H1 (cell line): ENCODE results near the gene KRTAP10-12. TPM values are rescaled to one million over a fixed set of nuclear protein-coding genes. Genes with fewer than 3 reads are reported as not detected.

ENCODE experiments used
- CTCF ChIA-PET: fragments of 300-600 bp; sonication (Branson Sonifier 250); formaldehyde crosslinking; loops from one replicate; lab custom pipeline; 2021; ENCODE audit not compliant: partially characterized antibody; lab: Charles Lee
- POLR2A ChIA-PET: fragments of 300-600 bp; sonication (Branson Sonifier 250); formaldehyde crosslinking; loops from one replicate; lab custom pipeline; 2021; ENCODE audit warnings: inconsistent platforms; ENCODE audit not compliant: partially characterized antibody; lab: Charles Lee
- DNase-seq, 2 experiments: peaks; one replicate each; pipeline versions ENCODE4 v3.0.0 to v3.0.0-alpha.2; 2010 to 2022; ENCODE audit warnings: low spot score in 2 of 2, low read depth in 1 of 2, mixed read lengths in 1 of 2
- FAIRE-seq: peaks from 2 replicates; lab custom pipeline; 2011; peaks lifted over from hg19 to GRCh38; lab: Jason Lieb, UNC
- H2AFZ ChIP-seq: 2 replicates; pipeline ENCODE4 v1.8.1; 2012; ENCODE audit warnings: low read length, inconsistent platforms
- H2AK5ac ChIP-seq: 2 replicates; pipeline ENCODE4 v1.6.1; 2013; ENCODE audit warnings: low read depth, low read length
- H2BK120ac ChIP-seq: replicated peaks from 2 replicates; pipeline ENCODE3; 2013; ENCODE audit warnings: low read depth, low read length, inconsistent platforms
- H2BK12ac ChIP-seq: 2 replicates; pipeline ENCODE4 v1.6.1; 2013; ENCODE audit warnings: low read depth, low read length
- H2BK15ac ChIP-seq: 2 replicates; pipeline ENCODE4 v1.6.1; 2013; ENCODE audit warnings: low read length
- H2BK20ac ChIP-seq: 2 replicates; pipeline ENCODE4 v1.6.1; 2013; ENCODE audit warnings: low read length
- H2BK5ac ChIP-seq: 2 replicates; pipeline ENCODE4 v1.6.1; 2013; ENCODE audit warnings: low read depth, low read length
- H3K14ac ChIP-seq: 2 replicates; pipeline ENCODE4 v1.6.1; 2013; ENCODE audit warnings: inconsistent platforms; ENCODE audit not compliant: insufficient read length
- H3K18ac ChIP-seq: 2 replicates; pipeline ENCODE4 v1.6.1; 2013; ENCODE audit warnings: low read length; ENCODE audit errors: extremely low read depth
- H3K23ac ChIP-seq: 2 replicates; pipeline ENCODE4 v1.6.1; 2013; ENCODE audit warnings: inconsistent platforms; ENCODE audit not compliant: insufficient read length
- H3K23me2 ChIP-seq: 2 replicates; pipeline ENCODE4 v1.6.1; 2013; ENCODE audit warnings: low read depth, low read length
- H3K27ac ChIP-seq: 2 replicates; pipeline ENCODE4 v1.6.1; 2011; ENCODE audit warnings: low read depth, low read length, inconsistent platforms
- H3K27me3 ChIP-seq, 4 experiments: replicated peaks in 1 of 4; 1 replicate in 1 of 4; 2 replicates in 3 of 4; pipeline versions ENCODE4 v1.6.1 to v1.8.1; 2011 to 2013; ENCODE audit warnings: low read length in 3 of 4, mild to moderate bottlenecking in 3 of 4, inconsistent platforms in 2 of 4, mixed read lengths in 2 of 4, moderate library complexity in 1 of 4; ENCODE audit not compliant: control insufficient read depth in 3 of 4, insufficient read depth in 3 of 4; ENCODE audit errors: extremely low read depth in 1 of 4
- H3K36me3 ChIP-seq, 4 experiments: 2 replicates each; pipeline versions ENCODE4 v1.6.1 to v1.8.1; 2011 to 2013; ENCODE audit warnings: mild to moderate bottlenecking in 4 of 4, low read length in 3 of 4, moderate library complexity in 2 of 4, control low read depth in 1 of 4, inconsistent platforms in 1 of 4; ENCODE audit not compliant: insufficient read depth in 4 of 4, control insufficient read depth in 2 of 4
- H3K4ac ChIP-seq: replicated peaks from 2 replicates; pipeline ENCODE3; 2013; ENCODE audit warnings: low read length, low read depth, mixed read lengths, inconsistent platforms; ENCODE audit not compliant: insufficient read length
- H3K4me1 ChIP-seq, 4 experiments: replicated peaks in 1 of 4; 1 replicate in 1 of 4; 2 replicates in 3 of 4; pipeline versions ENCODE4 v1.6.1 to v1.8.1; 2011 to 2013; ENCODE audit warnings: low read length in 3 of 4, inconsistent platforms in 2 of 4, mixed read lengths in 1 of 4; ENCODE audit not compliant: insufficient read depth in 4 of 4, control insufficient read depth in 3 of 4
- H3K4me2 ChIP-seq, 2 experiments: 2 replicates each; pipeline versions ENCODE4 v1.6.1 to v1.8.1; 2011 to 2013; ENCODE audit warnings: low read depth in 2 of 2, low read length in 2 of 2, control low read depth in 1 of 2, inconsistent platforms in 1 of 2, mild to moderate bottlenecking in 1 of 2; ENCODE audit not compliant: insufficient read depth in 1 of 2
- H3K4me3 ChIP-seq, 4 experiments: fragments of 200-600, 300-600 bp in 1 of 4; sonication (generic), shearing (Covaris generic), sonication (Bioruptor Twin) in 1 of 4; 2 replicates each; pipeline versions ENCODE4 v1.5.1 to v1.8.1; 2011 to 2016; ENCODE audit warnings: low read length in 4 of 4, low read depth in 3 of 4, control low read depth in 2 of 4, inconsistent platforms in 2 of 4, mild to moderate bottlenecking in 2 of 4, mixed read lengths in 1 of 4, moderate library complexity in 1 of 4; ENCODE audit not compliant: insufficient read depth in 2 of 4; ENCODE audit errors: extremely low read depth in 1 of 4
- H3K56ac ChIP-seq: replicated peaks from 2 replicates; pipeline ENCODE3; 2013; ENCODE audit warnings: low read depth, mild to moderate bottlenecking, mixed read lengths, low read length, inconsistent platforms; ENCODE audit not compliant: insufficient read length
- H3K79me1 ChIP-seq: 2 replicates; pipeline ENCODE4 v1.6.1; 2013; ENCODE audit warnings: low read depth, low read length, control low read depth
- H3K79me2 ChIP-seq, 2 experiments: 2 replicates each; pipeline versions ENCODE4 v1.6.1 to v1.8.1; 2012 to 2013; ENCODE audit warnings: low read length in 2 of 2, mild to moderate bottlenecking in 2 of 2, inconsistent platforms in 1 of 2; ENCODE audit not compliant: insufficient read depth in 2 of 2, control insufficient read depth in 1 of 2
- H3K9ac ChIP-seq, 4 experiments: replicated peaks in 1 of 4; 1 replicate in 1 of 4; 2 replicates in 3 of 4; pipeline versions ENCODE4 v1.6.1 to v1.8.1; 2011 to 2013; ENCODE audit warnings: low read depth in 3 of 4, low read length in 3 of 4, control low read depth in 2 of 4, mild to moderate bottlenecking in 2 of 4, moderate library complexity in 2 of 4, inconsistent platforms in 1 of 4; ENCODE audit errors: extremely low read depth in 1 of 4
- H3K9me3 ChIP-seq, 2 experiments: 2 replicates each; pipeline versions ENCODE4 v1.6.1 to v1.8.1; 2012 to 2013; ENCODE audit warnings: mild to moderate bottlenecking in 2 of 2, moderate library complexity in 2 of 2, control low read depth in 1 of 2, inconsistent platforms in 1 of 2, low read depth in 1 of 2, low read length in 1 of 2, mixed read lengths in 1 of 2; ENCODE audit not compliant: insufficient read depth in 2 of 2
- H4K20me1 ChIP-seq, 2 experiments: replicated peaks in 1 of 2; 2 replicates each; pipeline versions ENCODE3 to v1.8.1; 2011 to 2013; ENCODE audit warnings: inconsistent platforms in 2 of 2, low read length in 2 of 2, mild to moderate bottlenecking in 1 of 2; ENCODE audit not compliant: insufficient read depth in 2 of 2, control insufficient read depth in 1 of 2
- H4K5ac ChIP-seq: 2 replicates; pipeline ENCODE4 v1.6.1; 2013; ENCODE audit warnings: low read length, low read depth, mixed read lengths, inconsistent platforms; ENCODE audit not compliant: insufficient read length
- H4K8ac ChIP-seq: 2 replicates; pipeline ENCODE4 v1.8.0; 2013; ENCODE audit warnings: mild to moderate bottlenecking, moderate library complexity, low read length, inconsistent platforms; ENCODE audit not compliant: insufficient read depth; ENCODE audit errors: extremely low read depth
- H4K91ac ChIP-seq: replicated peaks from 2 replicates; pipeline ENCODE3; 2013; ENCODE audit warnings: low read length, mixed read lengths, inconsistent platforms; ENCODE audit not compliant: insufficient read length
- CEBPB ChIP-seq: IDR thresholded peaks from 2 replicates; pipeline ENCODE4 v1.6.1; 2012; ENCODE audit warnings: low read depth, low read length
- CHD1 ChIP-seq: IDR thresholded peaks from 2 replicates; pipeline ENCODE4 v1.6.1; 2012; ENCODE audit warnings: low read depth, low read length, improper control_type of control experiment
- CHD2 ChIP-seq: IDR thresholded peaks from 2 replicates; pipeline ENCODE4 v1.6.1; 2012; ENCODE audit warnings: low read length, improper control_type of control experiment
- EP300 ChIP-seq, 2 experiments: IDR thresholded peaks; 1 replicate in 1 of 2; 2 replicates in 1 of 2; pipeline ENCODE4 v1.6.1; 2011 to 2012; ENCODE audit warnings: low read depth in 2 of 2, low read length in 2 of 2, mild to moderate bottlenecking in 2 of 2, borderline replicate concordance in 1 of 2, inconsistent platforms in 1 of 2, moderate library complexity in 1 of 2
- PHF8 ChIP-seq: fragments of 200-600 bp; sonication (generic); conservative IDR thresholded peaks from 2 replicates; pipeline ENCODE4 v1.7.1; 2012; ENCODE audit warnings: low read depth, mild to moderate bottlenecking, inconsistent platforms, low read length, moderate library complexity
- RNF2 ChIP-seq: fragments of 200-900, 300-1000 bp; sonication (generic); IDR thresholded peaks from 2 replicates; pipeline ENCODE4 v1.7.1; 2016; ENCODE audit warnings: borderline replicate concordance, low read depth, mild to moderate bottlenecking, antibody characterized with exemption, low read length; ENCODE audit not compliant: poor library complexity, severe bottlenecking; ENCODE audit errors: missing control alignments
- SRF ChIP-seq: IDR thresholded peaks from 2 replicates; pipeline ENCODE4 v1.6.1; 2011; ENCODE audit warnings: mild to moderate bottlenecking, low read depth, low read length, moderate library complexity
- SUZ12 ChIP-seq: fragments of 200-600 bp; sonication (generic); IDR thresholded peaks from 2 replicates; pipeline ENCODE4 v1.6.1; 2012; ENCODE audit warnings: mild to moderate bottlenecking, inconsistent platforms, low read length, moderate library complexity, mixed read lengths
- USF2 ChIP-seq: IDR thresholded peaks from 2 replicates; pipeline ENCODE4 v1.6.1; 2011; ENCODE audit warnings: low read length, improper control_type of control experiment
- WGBS, 2 experiments: shearing (Covaris generic) in 1 of 2; methylation state at CpG; one replicate each; pipeline versions ENCODE4 v1.1.6 to v1.1.7; 2013 to 2015; ENCODE audit warnings: low lambda C conversion rate in 2 of 2, mixed read lengths in 2 of 2, inconsistent platforms in 1 of 2, low coverage in 1 of 2, missing lambda C conversion rate in 1 of 2; ENCODE audit not compliant: insufficient replicate concordance in 2 of 2, insufficient coverage in 1 of 2, insufficient read length in 1 of 2; ENCODE audit errors: extremely low coverage in 1 of 2, missing lambda C conversion rate in 1 of 2; 5-methylcytosine and 5-hydroxymethylcytosine counted together
- polyA plus RNA-seq, 7 experiments: library from polyadenylated mRNA; depleted of rRNA in 3 of 7; stranded (reverse) in 5 of 7; unstranded in 2 of 7; fragments of >200 nt in 5 of 7; fragments of 200-250 nt in 2 of 7; gene quantifications; 1 replicate in 5 of 7; 2 replicates in 1 of 7; 4 replicates in 1 of 7; pipeline versions ENCODE4 v1.2.1 to v1.2.3, GENCODE V29; 2011 to 2013; ENCODE audit warnings: missing spikeins in 2 of 7, mixed read lengths in 2 of 7
- total RNA-seq: library from RNA; stranded (reverse); fragmentation: NEBNext Ultra II Directional; extraction: Animal tissue kit (Norgen Biotek cat#: 25700); gene quantifications from 2 replicates; pipeline ENCODE4 v1.2.1, GENCODE V29; 2021

The KRTAP10-12 gene
- total and polyA plus RNA-seq, 2 of the 8 experiments (the other 6 are each of a cell fraction or from before 2014, with no cell fraction given): not detected

DNA sequence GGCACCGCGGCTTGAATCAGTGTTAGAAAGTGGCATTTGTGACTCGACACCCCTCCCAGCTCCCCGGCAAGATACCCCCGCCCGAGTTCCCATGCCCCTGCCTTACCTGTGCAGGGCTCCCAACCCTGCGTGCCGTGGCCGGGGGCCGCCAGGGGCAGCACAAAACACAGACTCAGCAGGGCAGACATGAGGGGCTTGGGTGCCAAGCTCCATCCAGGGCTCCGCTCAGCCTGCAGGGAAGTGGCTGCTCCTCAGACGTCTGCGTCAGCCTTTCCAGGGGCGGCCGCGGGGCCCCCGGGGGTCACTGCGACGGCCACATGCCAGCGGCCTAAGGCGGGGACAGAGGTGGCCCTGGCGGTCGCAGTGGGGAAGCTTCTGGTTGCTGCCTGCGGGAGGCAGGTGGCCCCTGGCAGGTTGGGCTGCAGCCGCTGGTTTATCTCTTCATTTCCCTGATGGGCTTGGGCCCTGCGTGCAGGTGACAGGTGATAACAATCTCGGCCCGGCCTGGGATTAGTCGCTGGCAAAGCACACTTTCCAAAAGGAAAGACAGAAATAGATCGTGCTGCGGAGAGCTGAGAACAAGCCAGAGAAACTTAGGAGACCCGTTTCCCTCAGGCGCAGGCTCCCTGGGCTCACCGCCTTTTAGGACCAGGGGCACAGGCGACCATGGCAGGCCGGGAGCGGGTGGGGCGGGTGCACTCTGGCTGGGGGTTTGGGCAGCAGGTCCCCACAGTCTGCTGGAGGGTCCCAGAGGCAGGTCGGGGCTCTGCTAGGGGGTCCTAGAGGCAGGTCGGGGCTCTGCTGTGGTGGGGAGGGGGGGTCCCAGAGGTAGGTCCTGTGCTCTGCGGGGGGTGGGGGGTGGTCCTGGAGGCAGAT lies 14.6 kb downstream of the KRTAP10-12 start, which contains the start of gene TSPEAR:
Gene TSPEAR (minus strand): TSS at position 246 of the 876 bp plus-strand sequence. CDS start 58 bp downstream, at position 188.
- H4K8ac ChIP-seq: peak within 1 kb of the TSS; percentile 38; the same call in 1 of the 2 replicates
- peak within 1 kb of the TSS; percentile 20 to 58 (median 32) for H3K4me3 ChIP-seq
- H2AK5ac ChIP-seq: no peak within 1 kb of the TSS
- H3K9me3 ChIP-seq: no peaks in the 10 kb centered on the region
- no peaks in the 10 kb centered on the region for H3K36me3 ChIP-seq
- FAIRE-seq: no peak
- no peaks in the 10 kb centered on the region for H3K79me2 ChIP-seq
- no peak within 1 kb of the TSS for H3K14ac ChIP-seq
- no peaks in the 10 kb centered on the region for H4K20me1 ChIP-seq
- no peak within 1 kb of the TSS for H3K23ac ChIP-seq
- H2BK120ac ChIP-seq: peak within 1 kb of the TSS; percentile 75
- H2BK12ac ChIP-seq: peak within 1 kb of the TSS; percentile 90; the same call in 1 of the 2 replicates
- peak within 1 kb of the TSS; percentile 66 for H3K18ac ChIP-seq
- H3K23me2 ChIP-seq: peaks cover 40% of the 10 kb centered on the region
- H2BK20ac ChIP-seq: peak within 1 kb of the TSS; percentile 90; the same call in 1 of the 2 replicates
- peak within 1 kb of the TSS; percentile 90 for H4K91ac ChIP-seq
- peak within 1 kb of the TSS; percentile 91 to 93 for H3K4me2 ChIP-seq
- H3K9ac ChIP-seq: no peak within 1 kb of the TSS
- no peak within 1 kb of the TSS for H3K27ac ChIP-seq
- ChIA-PET CTCF (interaction anchor here (0.5 to 2.5 kb wide), 16 partner anchors 9 to 788 kb away, joined by 3 to 14 read pairs (median 4); partner anchors contain the start of gene KRTAP10-12), POLR2A (interaction anchor here (1.2 to 1.7 kb wide), 3 partner anchors 12 to 191 kb away, joined by 3 to 6 read pairs (median 3); no protein-coding TSS in a partner anchor)
- H2BK15ac ChIP-seq: peak within 1 kb of the TSS; percentile 92; the same call in 1 of the 2 replicates
- WGBS, 2 experiments: 2% methylated on average over 31 of the region's 41 CpGs; no CpG with 5 or more reads in 1 of the 2 experiments
- H3K79me1 ChIP-seq: no peaks in the 10 kb centered on the region
- no peak within 1 kb of the TSS for H3K56ac ChIP-seq
- H2BK5ac ChIP-seq: peak within 1 kb of the TSS; percentile 85; the same call in 1 of the 2 replicates
- H3K4ac ChIP-seq: no peak within 1 kb of the TSS
- H3K27me3 ChIP-seq: peaks cover 24 to 73% (median 63%) of the 10 kb centered on the region in 4 experiments
- peaks cover 0 to 52% (median 39%) of the 10 kb centered on the region in 4 experiments; a peak in 6 of 7 replicates for H3K4me1 ChIP-seq
- peak in 1 of 2 experiments; percentile 65 for DNase-seq
- peak within 1 kb of the TSS; percentile 42 for H4K5ac ChIP-seq
- H2AFZ ChIP-seq: no peak within 1 kb of the TSS
- TF ChIP-seq RNF2: peak; percentile 46
- TF ChIP-seq SRF: no peak
- no peak for TF ChIP-seq CEBPB
- TF ChIP-seq CHD2: no peak
- no peak for TF ChIP-seq EP300 (IDR thresholded peaks at IDR 0.05; ENCODE audit: borderline replicate concordance in 1 of 2, low read depth in 2 of 2, low read length in 2 of 2)
- TF ChIP-seq SUZ12: peak; percentile 75; the same call in 1 of the 2 replicates
- no peak for TF ChIP-seq USF2
- no peak for TF ChIP-seq PHF8
- TF ChIP-seq CHD1: no peak
